Spleen (tissue), 7 donors: Measurements from ENCODE around the gene PHACTR2.

ENCODE experiments used
- CTCF ChIP-seq, 11 experiments: fragments of 200-600 bp in 7 of 11; fragments of 450-650 bp in 4 of 11; sonication (generic) in 4 of 11; IDR thresholded peaks in 8 of 11; conservative IDR thresholded peaks in 3 of 11; 1 replicate in 7 of 11; 2 replicates in 4 of 11; pipeline versions ENCODE4 v1.4.0 to v1.8.0; 2016 to 2021; ENCODE audit warnings: antibody characterized with exemption in 11 of 11, inconsistent platforms in 4 of 11, mild to moderate bottlenecking in 1 of 11
- POLR2A ChIP-seq, 3 donors: fragments of 450-650 bp; IDR thresholded peaks; one replicate each; pipeline ENCODE4 v1.5.1; 2017; ENCODE audit warnings: antibody characterized with exemption in 3 of 3, mild to moderate bottlenecking in 1 of 3
- donor health status: DM: no; HTN: no; CAD: no; lungs with moderate emphysema.
- donor health status: DM: no; HTN: no; CAD: no.
- donor health status: DM: no; HTN: no; CAD: no.

GRCh38 chr6:143687591-143687990, 9.8 kb downstream of the PHACTR2 start:
- TF ChIP-seq CTCF (IDR thresholded peaks at IDR 0.05 in 8 of 11, conservative IDR thresholded peaks at IDR 0.05 in 3 of 11) (no peak), POLR2A (IDR thresholded peaks at IDR 0.05) (no peak)
